H1 (cell line): ENCODE data around the gene FAM149A.

Experiments used
- ATF3 ChIP-seq: IDR thresholded peaks from 2 replicates; pipeline ENCODE4 v1.6.1; 2011; ENCODE audit warnings: low read depth, mild to moderate bottlenecking, low read length; ENCODE audit not compliant: insufficient read depth
- CREB1 ChIP-seq: IDR thresholded peaks from 2 replicates; pipeline ENCODE4 v1.6.1; 2012; ENCODE audit warnings: inconsistent platforms
- EZH2 ChIP-seq: fragments of 200-600 bp; sonication (generic); IDR thresholded peaks from 2 replicates; pipeline ENCODE4 v1.7.1; 2012; ENCODE audit warnings: low read depth, mild to moderate bottlenecking, moderate library complexity, low read length, inconsistent platforms; ENCODE audit not compliant: severe bottlenecking
- FOSL1 ChIP-seq: IDR thresholded peaks from 2 replicates; pipeline ENCODE4 v1.6.1; 2011; ENCODE audit warnings: mild to moderate bottlenecking, low read depth, low read length, moderate library complexity; ENCODE audit not compliant: insufficient read depth
- JUND ChIP-seq: IDR thresholded peaks from 2 replicates; pipeline ENCODE4 v1.6.1; 2011; ENCODE audit warnings: mild to moderate bottlenecking, improper control_type of control experiment, low read length
- POLR2A ChIP-seq, 2 experiments: IDR thresholded peaks; 1 replicate in 1 of 2; 2 replicates in 1 of 2; pipeline ENCODE4 v1.6.1; 2011; ENCODE audit warnings: low read depth in 2 of 2, low read length in 2 of 2, mild to moderate bottlenecking in 2 of 2; ENCODE audit errors: control extremely low read depth in 1 of 2
- POLR2AphosphoS5 ChIP-seq: IDR thresholded peaks from 2 replicates; pipeline ENCODE4 v1.6.1; 2011; ENCODE audit warnings: low read depth, low read length
- RAD21 ChIP-seq, 2 experiments: IDR thresholded peaks in 1 of 2; conservative IDR thresholded peaks in 1 of 2; 2 replicates each; pipeline ENCODE4 v1.6.1; 2011; ENCODE audit warnings: low read depth in 2 of 2, low read length in 2 of 2, improper control_type of control experiment in 1 of 2, inconsistent platforms in 1 of 2, mild to moderate bottlenecking in 1 of 2, moderate library complexity in 1 of 2
- RBBP5 ChIP-seq: IDR thresholded peaks from 2 replicates; pipeline ENCODE4 v1.7.1; 2012; ENCODE audit warnings: low read depth, mild to moderate bottlenecking, inconsistent platforms, low read length, moderate library complexity, borderline replicate concordance
- TAF1 ChIP-seq: IDR thresholded peaks from 2 replicates; pipeline ENCODE4 v1.6.1; 2011; ENCODE audit warnings: mild to moderate bottlenecking, low read depth, low read length
- USF2 ChIP-seq: IDR thresholded peaks from 2 replicates; pipeline ENCODE4 v1.6.1; 2011; ENCODE audit warnings: low read length, improper control_type of control experiment
- TF ChIP-seq, protein P1 (sequence below), 3 experiments: IDR thresholded peaks; 1 replicate in 2 of 3; 2 replicates in 1 of 3; pipeline versions ENCODE4 v1.5.1 to v1.6.1; 2011; ENCODE audit warnings: low read length in 3 of 3, mild to moderate bottlenecking in 3 of 3, inconsistent platforms in 2 of 3, low read depth in 1 of 3, moderate library complexity in 1 of 3; ENCODE audit not compliant: insufficient read depth in 1 of 3; ENCODE audit errors: control extremely low read depth in 1 of 3

GRCh38 chr4:186116697-186117096 is 12.2 kb downstream of the FAM149A start:
- TF ChIP-seq CREB1 (no peak), TAF1 (no peak), FOSL1 (no peak), POLR2AphosphoS5 (no peak), RAD21 (IDR thresholded peaks at IDR 0.05 in 1 of 2, conservative IDR thresholded peaks at IDR 0.05 in 1 of 2; ENCODE audit: low read depth in 2 of 2, low read length in 2 of 2) (no peak), EZH2 (no peak), RBBP5 (no peak), ATF3 (no peak), USF2 (no peak), POLR2A (IDR thresholded peaks at IDR 0.05; ENCODE audit: control extremely low read depth in 1 of 2, low read depth in 2 of 2, low read length in 2 of 2) (no peak), JUND (no peak)
- TF ChIP-seq, protein P1, sequence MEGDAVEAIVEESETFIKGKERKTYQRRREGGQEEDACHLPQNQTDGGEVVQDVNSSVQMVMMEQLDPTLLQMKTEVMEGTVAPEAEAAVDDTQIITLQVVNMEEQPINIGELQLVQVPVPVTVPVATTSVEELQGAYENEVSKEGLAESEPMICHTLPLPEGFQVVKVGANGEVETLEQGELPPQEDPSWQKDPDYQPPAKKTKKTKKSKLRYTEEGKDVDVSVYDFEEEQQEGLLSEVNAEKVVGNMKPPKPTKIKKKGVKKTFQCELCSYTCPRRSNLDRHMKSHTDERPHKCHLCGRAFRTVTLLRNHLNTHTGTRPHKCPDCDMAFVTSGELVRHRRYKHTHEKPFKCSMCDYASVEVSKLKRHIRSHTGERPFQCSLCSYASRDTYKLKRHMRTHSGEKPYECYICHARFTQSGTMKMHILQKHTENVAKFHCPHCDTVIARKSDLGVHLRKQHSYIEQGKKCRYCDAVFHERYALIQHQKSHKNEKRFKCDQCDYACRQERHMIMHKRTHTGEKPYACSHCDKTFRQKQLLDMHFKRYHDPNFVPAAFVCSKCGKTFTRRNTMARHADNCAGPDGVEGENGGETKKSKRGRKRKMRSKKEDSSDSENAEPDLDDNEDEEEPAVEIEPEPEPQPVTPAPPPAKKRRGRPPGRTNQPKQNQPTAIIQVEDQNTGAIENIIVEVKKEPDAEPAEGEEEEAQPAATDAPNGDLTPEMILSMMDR (IDR thresholded peaks at IDR 0.05; ENCODE audit: control extremely low read depth in 1 of 3, insufficient read depth in 1 of 3, low read depth in 1 of 3, low read length in 3 of 3) = no peak
